ENCODE data around the gene FOXN3.

GRCh38 chr14:89162586-89162985, 254.4 kb downstream of the FOXN3 start:
- TF ChIP-seq, protein P1, sequence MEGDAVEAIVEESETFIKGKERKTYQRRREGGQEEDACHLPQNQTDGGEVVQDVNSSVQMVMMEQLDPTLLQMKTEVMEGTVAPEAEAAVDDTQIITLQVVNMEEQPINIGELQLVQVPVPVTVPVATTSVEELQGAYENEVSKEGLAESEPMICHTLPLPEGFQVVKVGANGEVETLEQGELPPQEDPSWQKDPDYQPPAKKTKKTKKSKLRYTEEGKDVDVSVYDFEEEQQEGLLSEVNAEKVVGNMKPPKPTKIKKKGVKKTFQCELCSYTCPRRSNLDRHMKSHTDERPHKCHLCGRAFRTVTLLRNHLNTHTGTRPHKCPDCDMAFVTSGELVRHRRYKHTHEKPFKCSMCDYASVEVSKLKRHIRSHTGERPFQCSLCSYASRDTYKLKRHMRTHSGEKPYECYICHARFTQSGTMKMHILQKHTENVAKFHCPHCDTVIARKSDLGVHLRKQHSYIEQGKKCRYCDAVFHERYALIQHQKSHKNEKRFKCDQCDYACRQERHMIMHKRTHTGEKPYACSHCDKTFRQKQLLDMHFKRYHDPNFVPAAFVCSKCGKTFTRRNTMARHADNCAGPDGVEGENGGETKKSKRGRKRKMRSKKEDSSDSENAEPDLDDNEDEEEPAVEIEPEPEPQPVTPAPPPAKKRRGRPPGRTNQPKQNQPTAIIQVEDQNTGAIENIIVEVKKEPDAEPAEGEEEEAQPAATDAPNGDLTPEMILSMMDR (IDR thresholded peaks at IDR 0.05), result no peak
- no peak for TF ChIP-seq POLR2A (IDR thresholded peaks at IDR 0.05)

Measured in lower leg skin (tissue), 3 donors.